RWPE2 (cell line): ENCODE results near the gene RNU5D-1.

Experiments used
- ATAC-seq: fragments of 200-7000 bp; cut with Tn5 transposase; 3 replicates; pipeline ENCODE4 v1.9.1; 2021; ENCODE audit warnings: low read depth
- DNase-seq: peaks from one replicate; pipeline ENCODE4 v3.0.0-alpha.2; 2020; ENCODE audit warnings: low spot score
- H3K27ac ChIP-seq: fragments of 450-650 bp; 2 replicates; pipeline ENCODE4 v1.5.1; 2017; ENCODE audit warnings: mild to moderate bottlenecking; ENCODE audit not compliant: poor library complexity, severe bottlenecking
- H3K27me3 ChIP-seq: fragments of 250-450 bp; sonication (Bioruptor Pico); 2 replicates; pipeline ENCODE4 v1.5.1; 2021; ENCODE audit warnings: mild to moderate bottlenecking, moderate library complexity; ENCODE audit not compliant: insufficient read depth, poor library complexity, severe bottlenecking
- H3K36me3 ChIP-seq: fragments of 250-450 bp; sonication (Bioruptor Pico); 2 replicates; pipeline ENCODE4 v1.5.1; 2020; ENCODE audit warnings: low read depth, mild to moderate bottlenecking, moderate library complexity
- H3K4me1 ChIP-seq: fragments of 250-450 bp; sonication (Bioruptor Pico); 2 replicates; pipeline ENCODE4 v1.5.1; 2021; ENCODE audit warnings: mild to moderate bottlenecking, moderate library complexity; ENCODE audit not compliant: insufficient read depth, poor library complexity, severe bottlenecking
- H3K4me3 ChIP-seq: fragments of 250-450 bp; sonication (Bioruptor Pico); 2 replicates; pipeline ENCODE4 v1.5.1; 2021; ENCODE audit warnings: mild to moderate bottlenecking, moderate library complexity; ENCODE audit not compliant: severe bottlenecking
- H3K9me3 ChIP-seq: fragments of 250-450 bp; sonication (Bioruptor Pico); 2 replicates; pipeline ENCODE4 v1.5.1; 2021; ENCODE audit warnings: mild to moderate bottlenecking, moderate library complexity; ENCODE audit not compliant: severe bottlenecking
- CTCF ChIP-seq: fragments of 450-650 bp; IDR thresholded peaks from one replicate; pipeline ENCODE4 v1.5.1; 2017; ENCODE audit warnings: mild to moderate bottlenecking, moderate library complexity; ENCODE audit not compliant: poor library complexity, severe bottlenecking

Gene RNU5D-1

GRCh38 chr1:44682883-44683265, 48.1 kb downstream of the RNU5D-1 start:
- H3K9me3 ChIP-seq: no peaks in the 10 kb centered on the region
- TF ChIP-seq CTCF: no peak
- DNase-seq: no peak
- no peaks in the 10 kb centered on the region for H3K27me3 ChIP-seq
- no peak overlapping the region for H3K4me3 ChIP-seq
- H3K4me1 ChIP-seq: no peaks in the 10 kb centered on the region
- no peaks in the 10 kb centered on the region for H3K36me3 ChIP-seq
- H3K27ac ChIP-seq: no peak overlapping the region
- no peak for ATAC-seq

- Histone ChIP-seq H3K36me3 (no peaks in the 10 kb centered on the region), H3K27me3 (no peaks in the 10 kb centered on the region), H3K4me3 (no peak overlapping the region), H3K4me1 (no peaks in the 10 kb centered on the region), H3K27ac (no peak overlapping the region), H3K9me3 (no peaks in the 10 kb centered on the region)
- DNase-seq (no peak), ATAC-seq (no peak)
- no peak for TF ChIP-seq CTCF
These were observed 48.8 kb downstream of the RNU5D-1 start for GRCh38 chr1:44681905-44682882.
